ENCODE results near the gene NAA40.

NAA40 gene

DNA sequence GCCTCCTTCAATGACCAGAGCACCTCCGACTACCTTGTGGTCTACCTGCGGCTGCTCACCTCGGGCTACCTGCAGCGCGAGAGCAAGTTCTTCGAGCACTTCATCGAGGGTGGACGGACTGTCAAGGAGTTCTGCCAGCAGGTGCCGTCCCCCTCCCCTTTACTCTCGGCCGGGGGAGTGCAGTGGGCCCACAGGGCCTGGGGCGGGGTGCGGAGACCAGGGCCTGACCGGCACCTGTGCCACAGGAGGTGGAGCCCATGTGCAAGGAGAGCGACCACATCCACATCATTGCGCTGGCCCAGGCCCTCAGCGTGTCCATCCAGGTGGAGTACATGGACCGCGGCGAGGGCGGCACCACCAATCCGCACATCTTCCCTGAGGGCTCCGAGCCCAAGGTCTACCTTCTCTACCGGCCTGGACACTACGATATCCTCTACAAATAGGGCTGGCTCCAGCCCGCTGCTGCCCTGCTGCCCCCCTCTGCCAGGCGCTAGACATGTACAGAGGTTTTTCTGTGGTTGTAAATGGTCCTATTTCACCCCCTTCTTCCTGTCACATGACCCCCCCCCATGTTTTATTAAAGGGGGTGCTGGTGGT, 58.4 kb downstream of the NAA40 start:
- Histone ChIP-seq H3K9ac (ENCODE audit: low read length) (no peak overlapping the region), H3K36me3 (ENCODE audit: control insufficient read depth, low read depth, low read length) (peaks cover 30% of the 10 kb centered on the region), H3K4me3 (ENCODE audit: low read length) (no peak overlapping the region), H3K4me1 (ENCODE audit: control insufficient read depth, low read depth, low read length) (peaks cover 6% of the 10 kb centered on the region), H3K27me3 (ENCODE audit: control insufficient read depth, insufficient read depth, low read length) (peaks cover 19% of the 10 kb centered on the region), H3K27ac (ENCODE audit: low read length) (no peak overlapping the region), H3K9me3 (ENCODE audit: control insufficient read depth, low read depth, low read length) (no peaks in the 10 kb centered on the region)

- no peak overlapping the region for H3K27ac ChIP-seq (ENCODE audit: low read length)
- H3K4me1 ChIP-seq (ENCODE audit: control insufficient read depth, low read depth, low read length), result peaks cover 6% of the 10 kb centered on the region
- peaks cover 28% of the 10 kb centered on the region for H3K36me3 ChIP-seq (ENCODE audit: control insufficient read depth, low read depth, low read length)
- no peaks in the 10 kb centered on the region for H3K9me3 ChIP-seq (ENCODE audit: control insufficient read depth, low read depth, low read length)
- no peak overlapping the region for H3K4me3 ChIP-seq (ENCODE audit: low read length)
- H3K9ac ChIP-seq (ENCODE audit: low read length), result no peak overlapping the region
- peaks cover 23% of the 10 kb centered on the region for H3K27me3 ChIP-seq (ENCODE audit: control insufficient read depth, insufficient read depth, low read length)
Observed at GRCh38 chr11:63997801-63998337, 59.1 kb downstream of the NAA40 start.

DNA sequence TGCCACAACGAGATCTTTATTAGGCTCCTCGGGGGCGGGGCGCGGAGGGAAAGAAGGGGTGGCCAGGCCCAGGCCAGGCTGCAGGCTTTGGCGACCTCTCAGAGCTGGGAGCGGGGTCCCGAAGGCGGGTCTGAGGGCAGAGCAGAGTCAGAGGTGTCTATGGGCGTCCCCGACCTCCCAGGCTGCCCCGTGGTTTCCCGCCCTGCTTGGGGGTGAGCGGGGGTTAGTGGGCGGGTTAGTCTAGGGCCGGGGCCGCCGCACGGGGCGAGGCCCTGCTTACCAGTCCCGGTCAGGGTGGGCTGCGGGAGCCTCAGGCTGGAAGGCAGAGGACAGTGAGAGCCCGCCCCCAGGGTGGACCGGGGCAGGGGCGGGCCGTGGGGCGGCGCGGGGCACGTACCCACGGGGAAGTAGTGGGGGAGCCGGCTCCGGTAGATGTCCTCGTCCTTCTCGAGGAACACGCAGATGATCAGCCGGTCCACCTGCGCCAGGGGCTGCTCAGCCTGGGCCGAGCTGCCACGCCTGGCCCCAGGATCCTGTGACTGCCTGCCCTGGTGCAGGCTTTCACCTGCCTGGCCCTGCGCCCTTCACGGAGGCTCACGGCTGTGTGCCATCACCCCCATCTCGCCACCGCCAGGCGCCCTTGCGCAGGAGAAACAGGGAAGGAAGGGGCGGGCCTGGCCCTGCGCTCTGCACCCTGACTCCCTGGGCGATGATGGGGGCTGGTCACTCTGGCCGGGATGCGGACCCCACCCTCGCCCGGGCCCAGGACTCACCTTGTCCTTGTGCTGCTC, 60.0 kb downstream of the NAA40 start:
- H3K36me3 ChIP-seq (ENCODE audit: control insufficient read depth, low read depth, low read length), result peaks cover 23% of the 10 kb centered on the region
- peak overlapping the region; percentile 56 for H3K4me3 ChIP-seq (ENCODE audit: low read length)
- H3K27me3 ChIP-seq (ENCODE audit: control insufficient read depth, insufficient read depth, low read length), result peaks cover 24% of the 10 kb centered on the region
- no peak overlapping the region for H3K27ac ChIP-seq (ENCODE audit: low read length)
- no peaks in the 10 kb centered on the region for H3K9me3 ChIP-seq (ENCODE audit: control insufficient read depth, low read depth, low read length)
- no peak overlapping the region for H3K9ac ChIP-seq (ENCODE audit: low read length)
- H3K4me1 ChIP-seq (ENCODE audit: control insufficient read depth, low read depth, low read length), result peaks cover 6% of the 10 kb centered on the region

DNA sequence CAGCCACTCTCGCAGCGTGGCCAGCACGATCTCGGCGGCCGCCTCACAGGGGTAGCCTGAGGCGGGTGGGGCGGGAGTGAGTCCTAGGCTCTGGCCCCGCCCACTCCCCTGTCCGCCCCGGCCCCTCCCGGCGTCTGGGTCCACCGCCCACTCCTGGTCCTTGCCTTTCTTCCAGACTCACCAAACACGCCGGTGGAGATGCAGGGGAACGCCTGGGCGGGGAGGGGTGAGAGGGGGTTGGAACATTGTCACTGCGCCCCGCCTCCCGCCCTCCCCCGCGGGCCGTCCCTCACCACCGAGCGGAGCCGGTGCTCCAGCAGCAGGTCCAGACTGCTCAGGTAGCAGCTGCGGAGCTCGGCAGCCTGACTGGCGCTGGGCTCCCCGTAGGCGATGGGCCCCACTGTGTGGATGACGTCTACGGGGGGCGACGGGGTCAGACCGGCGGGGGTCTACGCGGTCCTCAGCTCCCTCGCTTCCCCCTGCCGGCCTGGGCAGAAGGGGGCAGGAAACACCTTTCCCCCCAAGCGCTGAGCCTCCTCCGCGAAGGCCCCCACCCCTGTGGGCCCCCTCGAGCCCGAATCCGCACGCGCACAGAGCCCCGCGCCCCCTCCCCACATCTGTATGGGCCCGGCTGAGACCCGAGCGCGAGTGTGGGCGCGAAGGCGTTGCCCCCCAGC, 60.7 kb downstream of the NAA40 start:
- no peak overlapping the region for H3K9ac ChIP-seq (ENCODE audit: low read length)
- no peak overlapping the region for H3K27ac ChIP-seq (ENCODE audit: low read length)
- peak overlapping the region; percentile 56 for H3K4me3 ChIP-seq (ENCODE audit: low read length)
- H3K27me3 ChIP-seq (ENCODE audit: control insufficient read depth, insufficient read depth, low read length), result peaks cover 31% of the 10 kb centered on the region
- peaks cover 20% of the 10 kb centered on the region for H3K36me3 ChIP-seq (ENCODE audit: control insufficient read depth, low read depth, low read length)
- H3K9me3 ChIP-seq (ENCODE audit: control insufficient read depth, low read depth, low read length), result no peaks in the 10 kb centered on the region
- H3K4me1 ChIP-seq (ENCODE audit: control insufficient read depth, low read depth, low read length), result peaks cover 6% of the 10 kb centered on the region

DNA sequence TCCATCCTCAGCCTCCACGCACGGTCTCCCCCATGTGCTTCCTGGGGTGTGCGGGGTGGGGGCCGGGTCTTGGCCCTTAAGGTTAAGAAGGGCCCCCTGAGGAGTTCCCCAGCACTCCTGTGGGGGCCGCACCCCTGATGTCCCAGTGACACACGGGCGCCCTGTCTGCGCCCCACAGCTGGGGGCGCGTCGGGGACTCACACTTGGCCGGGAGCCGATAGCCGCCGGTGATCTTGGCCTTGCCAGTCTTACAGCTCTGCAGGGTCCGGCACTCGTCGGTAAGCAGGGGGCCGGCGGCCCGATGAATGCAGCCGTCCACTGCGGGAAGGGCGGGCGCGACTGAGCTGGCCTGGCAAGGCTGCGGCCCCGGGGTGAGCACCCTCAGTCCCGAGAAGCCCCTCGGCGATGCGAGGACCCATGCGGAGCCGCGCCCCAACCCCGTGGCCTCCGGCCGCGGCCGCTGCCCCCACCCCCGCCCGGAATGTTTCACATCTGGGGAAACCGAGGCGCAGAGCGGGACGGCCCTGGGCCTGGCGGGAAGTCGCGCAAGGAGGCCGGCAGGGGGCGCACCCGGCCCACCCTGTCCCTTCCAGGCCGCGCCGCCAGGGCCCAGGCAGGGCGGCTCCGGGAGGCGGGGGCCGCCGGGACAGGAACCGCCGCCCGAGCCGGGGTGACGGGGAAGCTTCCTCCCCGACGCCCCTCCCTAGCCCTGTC, 61.4 kb downstream of the NAA40 start:
- H3K9ac ChIP-seq (ENCODE audit: low read length), result no peak overlapping the region
- H3K4me1 ChIP-seq (ENCODE audit: control insufficient read depth, low read depth, low read length), result peaks cover 6% of the 10 kb centered on the region
- peaks cover 36% of the 10 kb centered on the region for H3K27me3 ChIP-seq (ENCODE audit: control insufficient read depth, insufficient read depth, low read length)
- peak overlapping the region; percentile 56 for H3K4me3 ChIP-seq (ENCODE audit: low read length)
- H3K27ac ChIP-seq (ENCODE audit: low read length), result no peak overlapping the region
- peaks cover 20% of the 10 kb centered on the region for H3K36me3 ChIP-seq (ENCODE audit: control insufficient read depth, low read depth, low read length)
- no peaks in the 10 kb centered on the region for H3K9me3 ChIP-seq (ENCODE audit: control insufficient read depth, low read depth, low read length)

DNA sequence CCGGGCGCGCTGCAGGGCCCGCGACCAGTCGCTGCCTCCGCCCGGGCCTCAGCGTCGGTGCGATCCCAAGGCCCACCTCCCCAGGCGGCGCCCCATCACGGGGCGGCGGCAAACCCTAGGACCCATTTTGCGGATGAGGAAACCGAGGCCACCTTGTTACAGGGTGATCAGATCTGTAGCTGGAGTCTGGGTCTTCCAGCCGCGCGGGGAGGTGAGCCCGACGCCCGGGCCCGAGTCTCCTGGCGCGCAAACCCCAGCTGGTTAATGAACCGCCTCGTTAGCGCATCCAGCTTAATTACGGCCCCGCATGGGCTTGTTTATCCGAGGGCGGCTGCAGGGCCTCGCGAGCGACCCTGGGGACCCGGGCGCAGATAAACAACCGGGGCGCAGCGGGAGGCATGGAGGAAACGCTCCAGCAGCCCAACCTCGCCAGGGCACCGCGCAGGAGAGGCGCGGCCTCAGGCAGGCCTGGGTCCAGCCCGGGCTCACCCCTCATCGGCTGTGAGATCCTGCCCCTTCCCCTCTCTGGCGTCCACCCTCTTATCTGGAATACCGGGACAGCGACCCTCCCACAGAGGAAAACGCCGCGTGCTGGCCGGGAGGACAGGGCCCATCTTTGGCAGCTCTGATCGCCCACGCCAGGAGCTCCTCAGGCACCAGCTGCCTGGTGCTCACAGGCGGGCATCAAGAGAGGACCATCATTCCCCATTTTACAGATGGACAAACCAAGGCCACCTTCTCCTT, 62.1 kb downstream of the NAA40 start:
- no peaks in the 10 kb centered on the region for H3K9me3 ChIP-seq (ENCODE audit: control insufficient read depth, low read depth, low read length)
- no peak overlapping the region for H3K4me3 ChIP-seq (ENCODE audit: low read length)
- H3K27me3 ChIP-seq (ENCODE audit: control insufficient read depth, insufficient read depth, low read length), result peaks cover 43% of the 10 kb centered on the region
- H3K4me1 ChIP-seq (ENCODE audit: control insufficient read depth, low read depth, low read length), result peaks cover 6% of the 10 kb centered on the region
- no peak overlapping the region for H3K9ac ChIP-seq (ENCODE audit: low read length)
- no peak overlapping the region for H3K27ac ChIP-seq (ENCODE audit: low read length)
- peaks cover 14% of the 10 kb centered on the region for H3K36me3 ChIP-seq (ENCODE audit: control insufficient read depth, low read depth, low read length)

DNA sequence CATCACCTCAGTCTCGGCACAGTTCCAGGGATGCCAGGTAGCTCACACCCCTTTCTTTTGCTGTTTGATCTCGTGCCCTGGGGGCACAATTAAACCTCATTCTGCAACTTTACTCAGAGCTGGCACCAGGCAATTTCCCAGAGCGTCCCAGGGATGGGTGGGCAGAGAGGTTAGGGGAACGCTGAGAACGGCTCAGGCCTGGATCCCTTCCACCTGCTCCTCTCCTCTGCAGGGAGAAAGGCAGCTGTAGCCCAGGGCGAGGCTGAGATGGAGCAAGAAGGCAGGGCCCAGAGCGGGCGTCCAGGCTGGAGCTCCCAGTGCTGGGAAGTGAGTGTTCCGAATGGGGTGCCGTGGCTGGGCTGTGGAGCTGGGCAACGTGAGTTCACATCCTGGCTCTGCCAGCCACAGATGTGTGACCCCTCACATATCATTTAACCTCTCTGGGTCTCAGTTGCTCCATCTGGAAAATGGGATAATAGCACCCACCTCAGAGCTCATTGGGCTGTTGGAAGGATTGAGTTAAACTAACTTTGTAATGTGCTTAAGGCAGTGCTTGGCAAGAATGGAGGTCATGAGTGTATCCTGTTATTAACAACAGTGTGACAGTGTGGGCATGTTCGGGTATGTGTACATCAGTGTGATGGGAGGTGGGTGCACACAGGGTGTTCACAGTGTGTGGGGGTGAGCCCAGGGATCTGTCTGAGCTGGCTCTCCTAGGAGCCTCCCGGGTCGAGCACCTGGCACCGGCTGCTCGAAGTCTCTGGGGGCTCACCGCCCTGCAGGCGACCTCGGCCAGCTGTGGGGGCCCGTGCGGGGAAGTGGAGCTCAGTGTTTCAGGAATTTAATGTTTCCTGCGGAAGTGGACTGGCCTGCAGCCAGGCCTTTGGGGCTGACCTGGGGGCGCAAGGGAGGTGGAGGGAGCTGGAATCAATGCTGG, 63.0 kb downstream of the NAA40 start:
- H3K36me3 ChIP-seq (ENCODE audit: control insufficient read depth, low read depth, low read length), result peaks cover 6% of the 10 kb centered on the region
- H3K4me3 ChIP-seq (ENCODE audit: low read length), result no peak overlapping the region
- H3K9me3 ChIP-seq (ENCODE audit: control insufficient read depth, low read depth, low read length), result no peaks in the 10 kb centered on the region
- H3K9ac ChIP-seq (ENCODE audit: low read length), result no peak overlapping the region
- peaks cover 51% of the 10 kb centered on the region for H3K27me3 ChIP-seq (ENCODE audit: control insufficient read depth, insufficient read depth, low read length)
- H3K4me1 ChIP-seq (ENCODE audit: control insufficient read depth, low read depth, low read length), result peaks cover 6% of the 10 kb centered on the region
- no peak overlapping the region for H3K27ac ChIP-seq (ENCODE audit: low read length)

GRCh38 chr11:64003807-64004589, 65.2 kb downstream of the NAA40 start:
- no peak overlapping the region for H3K27ac ChIP-seq (ENCODE audit: low read length)
- H3K9me3 ChIP-seq (ENCODE audit: control insufficient read depth, low read depth, low read length), result no peaks in the 10 kb centered on the region
- no peaks in the 10 kb centered on the region for H3K36me3 ChIP-seq (ENCODE audit: control insufficient read depth, low read depth, low read length)
- H3K9ac ChIP-seq (ENCODE audit: low read length), result no peak overlapping the region
- H3K4me1 ChIP-seq (ENCODE audit: control insufficient read depth, low read depth, low read length), result no peaks in the 10 kb centered on the region
- H3K4me3 ChIP-seq (ENCODE audit: low read length), result no peak overlapping the region
- peaks cover 74% of the 10 kb centered on the region for H3K27me3 ChIP-seq (ENCODE audit: control insufficient read depth, insufficient read depth, low read length)

DNA sequence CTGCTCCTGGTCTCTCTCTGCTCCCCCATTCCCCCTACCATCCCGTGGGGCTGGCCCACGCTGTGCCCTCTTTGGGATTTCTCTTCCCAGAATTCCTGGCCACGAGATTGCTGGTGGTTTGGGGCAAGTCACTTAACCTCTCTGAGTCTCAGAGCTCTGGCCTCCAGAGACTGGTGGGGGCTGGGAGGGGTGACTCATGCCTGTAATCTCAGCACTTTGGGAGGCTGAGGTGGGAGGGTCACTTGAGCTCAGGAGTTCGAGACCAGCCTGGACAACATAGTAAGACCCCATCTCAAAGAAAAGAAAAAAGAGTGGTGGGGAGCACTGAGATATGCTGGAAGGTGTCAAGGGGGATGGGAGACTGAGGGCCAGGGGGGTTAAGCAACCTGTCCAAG, 65.8 kb downstream of the NAA40 start:
- H3K36me3 ChIP-seq (ENCODE audit: control insufficient read depth, low read depth, low read length), result no peaks in the 10 kb centered on the region
- H3K27me3 ChIP-seq (ENCODE audit: control insufficient read depth, insufficient read depth, low read length), result peaks cover 79% of the 10 kb centered on the region
- no peaks in the 10 kb centered on the region for H3K9me3 ChIP-seq (ENCODE audit: control insufficient read depth, low read depth, low read length)
- no peak overlapping the region for H3K4me3 ChIP-seq (ENCODE audit: low read length)
- H3K4me1 ChIP-seq (ENCODE audit: control insufficient read depth, low read depth, low read length), result no peaks in the 10 kb centered on the region
- no peak overlapping the region for H3K27ac ChIP-seq (ENCODE audit: low read length)
- H3K9ac ChIP-seq (ENCODE audit: low read length), result no peak overlapping the region
